HL-60 (cell line): ENCODE results near the gene TBX3.

ENCODE experiments used
- DNase-seq, 2 experiments: peaks; one replicate each; pipeline ENCODE4 v3.0.0-alpha.2; 2010 to 2020; ENCODE audit warnings: low read depth in 1 of 2, low spot score in 1 of 2
- H3K27ac ChIP-seq: fragments of 250-450 bp; sonication (Bioruptor Pico); replicated peaks from 2 replicates; pipeline ENCODE4 v1.5.1; 2020; ENCODE audit warnings: mild to moderate bottlenecking, moderate library complexity
- H3K27me3 ChIP-seq: fragments of 250-450 bp; sonication (Bioruptor Pico); 2 replicates; pipeline ENCODE4 v1.5.1; 2021; ENCODE audit warnings: mild to moderate bottlenecking, moderate library complexity; ENCODE audit not compliant: insufficient read depth, poor library complexity, severe bottlenecking
- H3K4me3 ChIP-seq: replicated peaks from 2 replicates; pipeline ENCODE4 v1.5.1; 2011; ENCODE audit warnings: mild to moderate bottlenecking, control low read depth, low read length; ENCODE audit not compliant: insufficient read depth
- GABPA ChIP-seq: IDR thresholded peaks from 2 replicates; pipeline ENCODE4 v1.6.1; 2012; ENCODE audit warnings: low read depth
- POLR2AphosphoS5 ChIP-seq: IDR thresholded peaks from 2 replicates; pipeline ENCODE4 v1.6.1; 2012; ENCODE audit warnings: low read depth
- SPI1 ChIP-seq: IDR thresholded peaks from 2 replicates; pipeline ENCODE4 v1.6.1; 2012; ENCODE audit warnings: low read depth, mild to moderate bottlenecking, borderline replicate concordance
- TF ChIP-seq, protein P1 (sequence below): IDR thresholded peaks from one replicate; pipeline ENCODE4 v1.5.1; 2011; ENCODE audit warnings: low read length, control low read depth, inconsistent platforms; ENCODE audit not compliant: insufficient read depth
- TF ChIP-seq, protein P2 (sequence below): IDR thresholded peaks from 2 replicates; pipeline ENCODE4 v1.6.1; 2012; ENCODE audit warnings: low read depth; ENCODE audit not compliant: insufficient replicate concordance

Gene TBX3

DNA sequence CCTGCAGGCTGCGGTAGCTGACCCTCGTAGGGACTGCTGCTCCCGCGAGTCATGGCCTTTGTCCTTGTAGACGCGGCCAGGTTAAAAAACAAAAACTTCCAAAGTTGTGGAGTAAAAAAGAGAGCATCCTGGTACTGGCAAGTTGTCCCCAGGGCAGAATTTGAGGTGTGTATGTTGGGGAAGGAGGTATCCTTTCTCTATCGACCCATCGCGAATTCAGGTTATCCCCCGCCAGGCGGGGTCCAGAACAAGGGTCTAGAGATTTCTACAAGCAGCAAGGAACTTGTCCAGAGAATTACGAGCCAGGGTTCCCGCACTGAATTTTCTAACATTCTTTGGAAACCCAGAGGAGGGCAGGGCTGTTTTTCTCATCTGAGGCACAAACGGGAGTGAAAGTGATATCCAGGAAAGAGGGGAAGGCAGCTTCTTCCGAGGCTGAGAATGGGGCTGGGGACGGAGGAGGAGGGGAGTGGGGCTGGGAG is 16.3 kb downstream of the TBX3 start:
- DNase-seq, result no peak
- H3K27ac ChIP-seq, result no peak overlapping the region
- H3K27me3 ChIP-seq, result peaks cover 59% of the 10 kb centered on the region
- TF ChIP-seq POLR2AphosphoS5 (no peak), GABPA (no peak), SPI1 (no peak)
- TF ChIP-seq, protein P1, sequence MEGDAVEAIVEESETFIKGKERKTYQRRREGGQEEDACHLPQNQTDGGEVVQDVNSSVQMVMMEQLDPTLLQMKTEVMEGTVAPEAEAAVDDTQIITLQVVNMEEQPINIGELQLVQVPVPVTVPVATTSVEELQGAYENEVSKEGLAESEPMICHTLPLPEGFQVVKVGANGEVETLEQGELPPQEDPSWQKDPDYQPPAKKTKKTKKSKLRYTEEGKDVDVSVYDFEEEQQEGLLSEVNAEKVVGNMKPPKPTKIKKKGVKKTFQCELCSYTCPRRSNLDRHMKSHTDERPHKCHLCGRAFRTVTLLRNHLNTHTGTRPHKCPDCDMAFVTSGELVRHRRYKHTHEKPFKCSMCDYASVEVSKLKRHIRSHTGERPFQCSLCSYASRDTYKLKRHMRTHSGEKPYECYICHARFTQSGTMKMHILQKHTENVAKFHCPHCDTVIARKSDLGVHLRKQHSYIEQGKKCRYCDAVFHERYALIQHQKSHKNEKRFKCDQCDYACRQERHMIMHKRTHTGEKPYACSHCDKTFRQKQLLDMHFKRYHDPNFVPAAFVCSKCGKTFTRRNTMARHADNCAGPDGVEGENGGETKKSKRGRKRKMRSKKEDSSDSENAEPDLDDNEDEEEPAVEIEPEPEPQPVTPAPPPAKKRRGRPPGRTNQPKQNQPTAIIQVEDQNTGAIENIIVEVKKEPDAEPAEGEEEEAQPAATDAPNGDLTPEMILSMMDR, result no peak
- TF ChIP-seq, protein P2, sequence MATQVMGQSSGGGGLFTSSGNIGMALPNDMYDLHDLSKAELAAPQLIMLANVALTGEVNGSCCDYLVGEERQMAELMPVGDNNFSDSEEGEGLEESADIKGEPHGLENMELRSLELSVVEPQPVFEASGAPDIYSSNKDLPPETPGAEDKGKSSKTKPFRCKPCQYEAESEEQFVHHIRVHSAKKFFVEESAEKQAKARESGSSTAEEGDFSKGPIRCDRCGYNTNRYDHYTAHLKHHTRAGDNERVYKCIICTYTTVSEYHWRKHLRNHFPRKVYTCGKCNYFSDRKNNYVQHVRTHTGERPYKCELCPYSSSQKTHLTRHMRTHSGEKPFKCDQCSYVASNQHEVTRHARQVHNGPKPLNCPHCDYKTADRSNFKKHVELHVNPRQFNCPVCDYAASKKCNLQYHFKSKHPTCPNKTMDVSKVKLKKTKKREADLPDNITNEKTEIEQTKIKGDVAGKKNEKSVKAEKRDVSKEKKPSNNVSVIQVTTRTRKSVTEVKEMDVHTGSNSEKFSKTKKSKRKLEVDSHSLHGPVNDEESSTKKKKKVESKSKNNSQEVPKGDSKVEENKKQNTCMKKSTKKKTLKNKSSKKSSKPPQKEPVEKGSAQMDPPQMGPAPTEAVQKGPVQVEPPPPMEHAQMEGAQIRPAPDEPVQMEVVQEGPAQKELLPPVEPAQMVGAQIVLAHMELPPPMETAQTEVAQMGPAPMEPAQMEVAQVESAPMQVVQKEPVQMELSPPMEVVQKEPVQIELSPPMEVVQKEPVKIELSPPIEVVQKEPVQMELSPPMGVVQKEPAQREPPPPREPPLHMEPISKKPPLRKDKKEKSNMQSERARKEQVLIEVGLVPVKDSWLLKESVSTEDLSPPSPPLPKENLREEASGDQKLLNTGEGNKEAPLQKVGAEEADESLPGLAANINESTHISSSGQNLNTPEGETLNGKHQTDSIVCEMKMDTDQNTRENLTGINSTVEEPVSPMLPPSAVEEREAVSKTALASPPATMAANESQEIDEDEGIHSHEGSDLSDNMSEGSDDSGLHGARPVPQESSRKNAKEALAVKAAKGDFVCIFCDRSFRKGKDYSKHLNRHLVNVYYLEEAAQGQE, result no peak
- no peak overlapping the region for H3K4me3 ChIP-seq

DNA sequence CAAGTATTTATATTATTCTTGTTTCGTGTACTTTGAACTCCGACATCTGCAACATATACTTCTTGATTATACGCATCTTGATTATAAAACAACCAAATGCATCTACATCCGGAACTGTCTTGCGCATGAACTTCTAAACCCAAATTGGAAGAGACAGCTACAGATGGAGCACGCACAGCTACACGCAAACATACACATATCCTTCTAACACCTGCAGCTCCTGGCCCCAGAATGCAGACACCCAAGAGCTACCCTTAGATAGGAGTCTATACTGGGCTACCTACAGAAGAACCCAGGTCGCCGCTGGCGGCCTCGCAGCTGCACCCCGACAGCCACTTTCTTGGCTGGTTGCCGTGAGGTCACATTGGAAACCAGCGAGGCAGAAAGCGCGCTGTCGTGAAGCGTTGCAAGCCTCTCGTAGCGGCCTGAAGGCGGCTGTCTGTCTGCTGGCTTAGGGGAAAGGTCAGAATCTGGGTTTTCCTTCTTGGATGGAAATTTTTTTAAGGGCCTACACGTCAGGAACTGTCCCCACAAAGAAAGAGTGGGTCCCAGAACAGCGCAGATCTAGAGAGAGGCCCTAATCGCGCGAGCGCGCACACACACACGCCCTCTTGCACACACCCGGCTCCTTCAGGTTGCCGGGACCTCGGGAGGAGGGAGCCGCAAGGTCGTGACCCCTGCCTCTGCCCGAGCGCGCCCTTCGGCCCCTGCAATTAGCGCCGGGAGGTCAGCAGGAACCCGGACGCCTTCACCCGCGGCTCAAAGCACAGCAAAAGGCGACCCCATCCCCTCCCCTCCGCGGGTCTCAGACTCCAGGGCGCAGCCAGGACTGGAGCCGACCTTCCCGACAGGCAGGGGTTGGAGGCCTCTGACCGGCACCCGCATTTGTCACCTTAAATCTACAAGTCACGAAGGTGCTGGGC is 17.0 kb downstream of the TBX3 start:
- TF ChIP-seq GABPA (no peak), POLR2AphosphoS5 (no peak), SPI1 (no peak)
- TF ChIP-seq, protein P1, result no peak
- TF ChIP-seq, protein P2, result no peak
- Histone ChIP-seq H3K27me3 (peaks cover 58% of the 10 kb centered on the region), H3K4me3 (no peak overlapping the region), H3K27ac (no peak overlapping the region)
- DNase-seq, result no peak

DNA sequence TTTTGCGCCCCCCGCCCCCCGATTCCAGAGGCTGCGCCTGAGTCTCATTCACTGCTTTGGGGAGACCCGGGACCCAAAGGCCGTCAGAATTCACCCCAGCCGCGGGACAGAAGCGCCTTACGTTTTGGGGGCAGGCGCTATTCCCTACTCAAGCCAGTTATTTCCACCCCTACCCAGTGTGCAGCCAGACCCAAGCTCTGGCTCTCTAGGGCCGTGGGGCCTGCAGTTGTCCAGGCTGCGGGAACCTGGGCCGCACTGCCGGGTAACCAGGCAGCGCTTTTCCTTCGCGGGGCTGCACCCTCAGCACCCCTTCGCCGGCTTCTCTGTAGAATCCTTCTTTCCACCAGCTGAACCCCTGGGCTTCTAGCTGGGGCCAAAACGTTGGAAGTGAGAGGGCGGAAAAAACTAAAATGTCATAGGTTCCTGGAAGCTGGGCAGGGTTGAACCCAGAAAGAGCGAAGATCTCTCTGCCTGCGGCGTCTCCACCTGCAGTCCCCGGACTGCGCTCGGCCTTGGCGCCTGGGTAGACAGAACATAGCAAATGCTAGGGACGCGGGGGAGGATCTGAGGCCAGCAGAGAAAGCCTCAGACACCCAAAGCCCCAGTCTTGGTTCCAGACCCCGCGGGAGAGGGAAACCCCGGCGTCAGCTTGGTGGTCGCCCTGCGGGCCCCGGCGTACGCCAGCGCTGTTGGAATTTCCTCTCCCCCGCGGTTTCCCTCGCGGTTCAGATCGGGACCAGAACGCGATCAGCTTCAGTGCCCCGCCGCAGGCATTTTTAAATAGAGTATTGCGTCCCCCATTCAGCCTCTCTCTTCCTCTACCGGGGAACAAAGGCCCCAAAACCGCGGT is 18.3 kb downstream of the TBX3 start:
- DNase-seq, result no peak
- no peak for TF ChIP-seq POLR2AphosphoS5
- TF ChIP-seq SPI1, result no peak
- TF ChIP-seq, protein P2, result no peak
- TF ChIP-seq, protein P1, result no peak
- no peak for TF ChIP-seq GABPA
- H3K27me3 ChIP-seq, result peaks cover 49% of the 10 kb centered on the region
- no peak overlapping the region for H3K4me3 ChIP-seq
- H3K27ac ChIP-seq, result no peak overlapping the region
